T-helper 1 cell treated with Interleukin-12 subunit alpha and Interleukin-12 subunit beta and Interleukin-4 antibody, amounts not matched to agents 30 μg/mL and 1 μg/mL, for 36 hours (primary cell): ENCODE data around the gene DEFB123.
"Not testable (repeated sequence)": the region's sequence is repeated elsewhere in the genome, so short reads cannot be mapped to it uniquely, and the experiment has no call there.

Experiments
- H3K27ac Mint-ChIP-seq: one replicate; pipeline ENCODE4 v1.8.0; 2021; ENCODE audit warnings: mild to moderate bottlenecking, mixed read lengths
- H3K27me3 Mint-ChIP-seq: one replicate; pipeline ENCODE4 v1.8.0; 2021; ENCODE audit warnings: low read depth, mixed read lengths
- H3K36me3 Mint-ChIP-seq: one replicate; pipeline ENCODE4 v1.8.0; 2021; ENCODE audit warnings: low read depth, mixed read lengths
- H3K4me1 Mint-ChIP-seq: one replicate; pipeline ENCODE4 v1.8.0; 2021; ENCODE audit warnings: low read depth, mixed read lengths
- H3K4me3 Mint-ChIP-seq: one replicate; pipeline ENCODE4 v1.8.0; 2021; ENCODE audit warnings: mild to moderate bottlenecking, moderate library complexity, mixed read lengths
- H3K9me3 Mint-ChIP-seq: one replicate; pipeline ENCODE4 v1.8.0; 2021; ENCODE audit warnings: mixed read lengths

DEFB123 gene

DNA sequence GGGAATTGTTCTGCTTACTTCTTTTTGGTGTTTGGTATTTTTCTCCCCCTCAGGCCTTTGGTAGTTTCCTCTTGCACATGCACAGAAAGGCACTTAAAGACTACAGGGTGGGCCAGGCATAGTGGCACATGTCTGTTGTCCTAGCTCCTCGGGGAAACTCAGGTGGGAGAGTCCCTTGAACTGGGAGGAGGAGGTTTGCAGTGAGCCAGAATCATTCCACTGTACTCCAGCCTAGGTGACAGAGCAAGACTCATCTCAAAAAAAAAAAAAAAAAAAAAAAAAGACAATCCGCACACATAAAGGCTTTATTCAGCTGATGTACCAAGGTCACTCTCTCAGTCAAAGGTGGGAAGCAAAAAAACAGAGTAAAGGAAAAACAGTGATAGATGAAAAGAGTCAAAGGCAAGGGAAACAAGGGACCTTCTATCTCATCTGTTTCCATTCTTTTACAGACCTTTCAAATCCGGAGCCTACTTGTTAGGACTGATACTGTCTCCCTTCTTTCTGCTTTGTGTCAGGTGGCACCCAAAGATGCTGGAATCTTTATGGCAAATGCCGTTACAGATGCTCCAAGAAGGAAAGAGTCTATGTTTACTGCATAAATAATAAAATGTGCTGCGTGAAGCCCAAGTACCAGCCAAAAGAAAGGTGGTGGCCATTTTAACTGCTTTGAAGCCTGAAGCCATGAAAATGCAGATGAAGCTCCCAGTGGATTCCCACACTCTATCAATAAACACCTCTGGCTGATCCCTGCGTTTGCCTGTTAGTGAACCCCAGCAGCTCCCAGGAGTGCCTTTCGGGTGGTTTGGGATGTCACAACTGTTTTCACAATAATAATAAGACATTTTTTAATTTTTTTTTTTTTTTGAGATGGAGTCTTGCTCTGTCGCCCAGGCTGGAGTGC is 9.3 kb downstream of the DEFB123 start:
- H3K4me1 Mint-ChIP-seq: no peaks in the 10 kb centered on the region
- H3K27me3 Mint-ChIP-seq: peaks cover 3% of the 10 kb centered on the region
- H3K27ac Mint-ChIP-seq: no peak overlapping the region
- H3K36me3 Mint-ChIP-seq: no peaks in the 10 kb centered on the region
- H3K9me3 Mint-ChIP-seq: no peaks in the 10 kb centered on the region
- no peak overlapping the region for H3K4me3 Mint-ChIP-seq

DNA sequence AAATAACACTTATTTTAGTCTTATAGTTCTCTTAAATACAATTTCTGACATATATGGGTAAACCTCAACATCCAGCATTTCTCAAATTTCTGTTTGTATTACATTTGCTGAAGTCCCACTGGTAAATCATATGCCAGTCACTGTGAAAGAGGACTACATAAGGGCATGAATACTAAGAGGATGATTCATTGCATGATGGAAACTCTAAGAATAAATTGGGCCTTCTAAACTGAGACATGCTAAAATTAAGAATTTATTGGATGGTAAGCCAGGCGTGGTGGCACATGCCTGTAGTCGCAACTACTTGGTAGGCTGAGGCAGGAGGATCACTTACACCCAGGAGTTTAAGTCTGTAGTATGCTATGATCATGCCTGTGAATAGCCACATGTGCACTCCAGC is 12.1 kb downstream of the DEFB123 start:
- Mint-ChIP-seq H3K4me1 (no peaks in the 10 kb centered on the region), H3K27me3 (peaks cover 3% of the 10 kb centered on the region), H3K9me3 (no peaks in the 10 kb centered on the region), H3K27ac (no peak overlapping the region), H3K36me3 (no peaks in the 10 kb centered on the region), H3K4me3 (no peak overlapping the region)

DNA sequence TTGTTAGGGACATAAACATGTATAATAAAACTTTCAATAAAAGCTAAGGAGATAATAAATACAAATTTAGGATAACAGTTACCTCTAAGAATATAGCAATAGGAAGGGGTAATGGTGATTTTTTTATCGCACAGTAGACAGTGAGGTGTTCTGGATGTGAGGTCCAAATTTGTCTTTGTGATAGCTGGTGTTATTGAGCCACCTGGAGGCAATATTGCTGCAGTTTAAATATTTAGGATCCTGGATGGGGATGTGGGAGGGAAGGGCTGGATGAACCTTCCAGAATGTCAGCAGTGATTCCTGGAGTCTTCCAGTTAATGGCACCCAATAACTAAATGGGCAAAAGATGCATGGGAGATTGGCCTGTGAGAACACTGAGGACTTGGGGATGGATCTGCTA is 13.9 kb downstream of the DEFB123 start:
- H3K4me1 Mint-ChIP-seq: no peaks in the 10 kb centered on the region
- no peak overlapping the region for H3K27ac Mint-ChIP-seq
- H3K36me3 Mint-ChIP-seq: no peaks in the 10 kb centered on the region
- peaks cover 10% of the 10 kb centered on the region for H3K27me3 Mint-ChIP-seq
- no peaks in the 10 kb centered on the region for H3K9me3 Mint-ChIP-seq
- no peak overlapping the region for H3K4me3 Mint-ChIP-seq

DNA sequence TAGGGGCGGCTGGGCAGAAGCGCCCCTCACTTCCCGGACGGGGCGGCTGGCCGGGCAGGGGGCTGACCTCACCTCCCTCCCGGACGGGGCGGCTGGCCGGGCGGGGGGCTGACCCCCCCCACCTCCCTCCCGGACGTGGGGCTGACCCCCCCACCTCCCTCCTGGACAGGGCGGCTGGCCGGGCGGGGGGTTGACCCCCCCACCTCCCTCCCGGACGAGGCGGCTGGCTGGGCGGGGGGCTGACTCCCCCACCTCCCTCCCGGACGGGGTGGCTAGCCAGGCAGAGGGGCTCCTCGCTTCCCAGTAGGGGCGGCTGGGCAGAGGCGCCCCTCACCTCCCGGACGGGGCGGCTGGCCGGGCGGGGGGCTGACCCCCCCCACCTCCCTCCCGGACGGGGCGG is 30.5 kb downstream of the DEFB123 start:
- H3K27me3 Mint-ChIP-seq: peaks cover 22% of the 10 kb centered on the region
- not testable (repeated sequence) for H3K4me1 Mint-ChIP-seq, H3K4me3 Mint-ChIP-seq, H3K9me3 Mint-ChIP-seq, H3K36me3 Mint-ChIP-seq, H3K27ac Mint-ChIP-seq

DNA sequence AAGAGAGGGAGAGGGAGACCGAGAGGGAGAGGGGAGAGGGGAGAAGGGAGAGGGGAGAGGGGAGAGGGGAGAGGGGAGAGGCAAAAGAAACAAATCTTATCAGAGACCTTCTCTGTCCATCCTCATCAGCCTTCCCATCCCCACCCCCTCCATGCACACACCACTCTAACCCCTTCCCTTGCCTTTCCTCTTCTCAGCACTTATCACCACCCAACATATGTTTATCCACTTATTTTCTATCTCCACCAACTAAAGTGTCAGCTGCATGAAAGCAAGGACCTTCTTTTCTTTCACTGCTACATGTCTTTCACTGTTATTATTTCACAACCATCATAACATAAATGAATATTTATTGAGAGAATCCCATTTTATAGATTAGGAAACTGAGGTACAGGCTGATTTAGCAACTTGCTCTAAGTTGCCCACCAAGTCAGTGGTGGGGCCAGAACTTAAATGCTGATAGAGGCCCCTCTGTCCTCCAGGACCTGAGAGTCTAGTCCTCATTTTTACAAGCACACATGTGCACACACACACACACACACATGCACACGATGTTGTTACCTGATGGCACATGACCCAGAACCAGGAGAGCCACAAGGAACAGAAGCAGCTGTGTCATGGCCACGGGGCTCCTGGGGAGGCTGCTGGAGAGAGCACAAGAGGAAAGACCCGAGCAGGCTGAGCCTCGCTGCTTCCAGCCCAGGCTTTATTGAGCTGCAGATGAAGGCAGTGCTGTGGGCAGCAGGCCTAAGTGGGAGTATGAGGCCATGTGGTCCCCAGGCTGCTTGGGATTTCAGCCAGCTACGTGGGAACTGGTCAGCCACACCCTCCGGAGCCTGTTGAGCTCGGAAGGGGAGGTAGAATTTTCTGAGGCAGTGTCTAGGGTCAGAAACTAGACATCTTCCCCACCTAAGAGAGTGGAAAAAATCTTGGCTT is 32.2 kb downstream of the DEFB123 start:
- no peaks in the 10 kb centered on the region for H3K4me1 Mint-ChIP-seq
- H3K27me3 Mint-ChIP-seq: peaks cover 38% of the 10 kb centered on the region
- no peak overlapping the region for H3K27ac Mint-ChIP-seq
- H3K4me3 Mint-ChIP-seq: no peak overlapping the region
- no peaks in the 10 kb centered on the region for H3K36me3 Mint-ChIP-seq
- H3K9me3 Mint-ChIP-seq: no peaks in the 10 kb centered on the region

DNA sequence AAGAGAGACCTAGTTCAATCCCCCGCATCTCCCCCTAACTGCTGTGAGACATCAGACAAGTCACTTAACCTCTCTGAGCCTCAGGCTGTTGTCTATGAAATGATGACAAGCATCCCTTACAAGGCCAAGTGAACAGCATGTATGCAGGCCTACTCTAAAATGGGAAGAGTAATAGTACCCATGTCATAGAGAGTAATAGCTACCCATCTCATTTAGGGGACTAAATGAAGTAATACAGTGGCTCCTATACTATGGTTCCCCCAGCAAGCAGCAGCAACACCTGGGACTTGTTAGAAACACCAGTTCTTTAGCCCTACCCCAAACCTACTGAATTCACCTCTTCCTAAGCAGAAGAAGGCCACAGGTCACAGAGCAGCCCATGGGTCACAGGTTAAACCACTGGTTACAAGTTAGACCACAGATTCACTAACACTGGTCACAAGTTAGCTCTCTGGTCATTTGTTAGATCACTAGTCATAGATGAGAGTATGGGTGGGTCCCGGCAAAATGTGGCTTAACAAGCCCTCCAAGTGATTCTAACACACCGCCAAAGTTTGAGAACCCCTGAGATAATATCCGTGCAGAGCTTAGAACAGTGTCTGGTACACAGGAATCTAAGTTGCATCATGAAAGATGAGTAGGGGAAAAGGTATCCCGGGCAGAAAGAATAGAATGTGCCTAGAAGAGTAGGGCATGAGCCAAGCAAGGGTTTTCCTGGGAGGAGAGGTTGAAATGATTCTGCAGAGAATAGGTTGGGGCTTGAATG is 33.1 kb downstream of the DEFB123 start:
- Mint-ChIP-seq H3K4me1 (no peaks in the 10 kb centered on the region), H3K9me3 (no peaks in the 10 kb centered on the region), H3K27ac (no peak overlapping the region), H3K27me3 (peaks cover 47% of the 10 kb centered on the region), H3K36me3 (no peaks in the 10 kb centered on the region), H3K4me3 (no peak overlapping the region)

DNA sequence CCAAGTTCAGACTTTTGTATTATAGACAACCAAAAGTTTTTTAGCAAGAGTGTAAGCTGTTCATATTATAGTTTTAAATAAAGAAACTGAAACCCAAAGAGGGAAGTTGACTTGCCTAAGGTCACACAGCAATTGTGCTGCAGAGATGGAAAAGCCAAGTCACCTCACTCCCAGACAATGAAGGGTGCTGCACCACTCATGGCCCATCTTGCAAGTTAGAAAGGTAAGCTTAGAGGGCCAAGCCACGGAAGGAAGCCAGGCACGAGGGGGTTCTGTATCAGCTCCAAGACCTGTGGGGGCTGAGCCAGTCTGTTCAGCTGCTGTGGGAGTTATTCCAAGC is 33.6 kb downstream of the DEFB123 start:
- Mint-ChIP-seq H3K36me3 (no peaks in the 10 kb centered on the region), H3K9me3 (no peaks in the 10 kb centered on the region), H3K4me3 (no peak overlapping the region)

DNA sequence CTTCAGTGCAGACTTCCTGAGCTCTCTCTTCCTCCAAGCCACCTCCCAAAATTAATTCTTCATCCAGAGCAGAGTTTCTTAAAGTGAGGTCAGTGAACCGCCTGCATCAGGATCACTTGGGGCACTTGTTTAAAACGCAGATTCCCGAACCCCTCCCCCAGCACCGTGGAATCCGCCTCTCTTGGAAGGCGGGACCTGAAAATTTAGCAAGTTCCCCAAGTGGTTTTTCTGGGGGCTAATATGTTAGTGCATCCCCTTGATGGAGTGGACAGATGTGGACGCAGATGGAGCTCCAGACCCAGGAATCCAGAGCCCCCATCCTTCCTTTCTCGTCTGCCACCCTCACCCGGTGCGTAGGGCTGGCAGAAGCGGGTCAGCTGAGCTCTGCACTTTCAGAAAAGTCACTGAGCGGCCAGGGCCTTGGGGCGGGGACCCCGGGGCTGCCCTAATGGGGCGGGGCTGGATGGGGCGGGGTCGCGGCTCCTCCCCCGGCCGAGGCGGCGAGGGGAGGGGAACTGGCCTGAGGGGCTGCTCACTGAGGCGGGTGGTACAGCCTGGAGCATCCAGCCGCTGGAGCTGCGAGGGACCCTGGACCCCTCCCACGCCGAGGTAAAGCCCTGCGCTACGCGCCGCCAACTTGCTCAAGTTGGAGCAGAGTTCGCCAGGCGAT is 34.5 kb downstream of the DEFB123 start, which contains the start of the genes DEFB124 and REM1:
DEFB124 (minus strand) TSS at position 370 of the 670 bp plus-strand sequence. CDS start 2,114 bp downstream, outside the sequence.
REM1 (plus strand) TSS at position 531 of the 670 bp plus-strand sequence. CDS start 1,158 bp downstream, outside the sequence.
- H3K4me3 Mint-ChIP-seq: no peak within 1 kb of the TSS
- no peaks in the 10 kb centered on the region for H3K9me3 Mint-ChIP-seq
- no peaks in the 10 kb centered on the region for H3K4me1 Mint-ChIP-seq
- no peaks in the 10 kb centered on the region for H3K36me3 Mint-ChIP-seq
- H3K27ac Mint-ChIP-seq: no peak within 1 kb of the TSS
- H3K27me3 Mint-ChIP-seq: peaks cover 50% of the 10 kb centered on the region

More for the DNA sequence above, 33.6 kb downstream of the DEFB123 start:
- Mint-ChIP-seq H3K27me3 (peaks cover 48% of the 10 kb centered on the region), H3K4me1 (no peaks in the 10 kb centered on the region), H3K27ac (no peak overlapping the region)

DNA sequence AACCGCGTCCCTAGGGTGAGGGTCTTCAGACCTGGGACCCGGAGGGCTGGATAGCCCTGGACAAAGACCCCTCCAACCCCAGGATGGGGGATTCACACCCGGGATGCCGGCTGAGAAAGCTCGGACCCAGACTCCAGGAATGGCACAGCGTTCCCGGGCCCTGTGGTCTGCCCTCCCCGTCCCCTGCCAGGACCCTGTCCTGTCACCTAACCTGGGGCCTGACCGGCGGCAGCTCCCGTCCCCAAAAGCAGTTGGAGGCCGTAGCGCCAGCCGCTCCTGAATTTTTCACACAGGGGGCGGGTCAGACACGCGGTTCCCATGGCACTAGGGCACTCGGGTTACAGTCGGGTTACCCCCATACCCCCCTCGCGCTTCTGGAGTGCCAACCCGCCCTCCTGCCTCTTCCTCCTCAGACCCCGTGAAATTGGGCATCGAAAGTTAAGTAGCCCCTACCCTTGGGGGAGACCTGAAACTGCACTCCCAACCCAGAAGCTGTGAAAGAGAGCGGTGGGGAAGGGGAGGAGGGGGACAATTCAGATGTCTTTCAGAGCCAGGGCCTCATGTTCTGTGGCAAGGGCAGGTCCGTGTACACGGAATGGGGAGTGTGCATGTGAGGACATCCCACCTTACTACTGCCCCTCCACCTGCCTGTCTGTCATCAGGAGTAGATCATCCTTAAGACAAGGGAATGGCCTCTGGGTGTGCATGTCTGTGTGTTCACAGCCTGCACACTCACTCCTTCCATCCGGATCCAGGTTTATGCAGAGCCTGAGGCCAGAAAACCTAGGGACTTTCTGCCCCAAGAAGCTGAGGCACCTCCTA is 35.3 kb downstream of the DEFB123 start:
- Mint-ChIP-seq H3K27me3 (peaks cover 50% of the 10 kb centered on the region), H3K27ac (no peak overlapping the region), H3K9me3 (no peaks in the 10 kb centered on the region)

DNA sequence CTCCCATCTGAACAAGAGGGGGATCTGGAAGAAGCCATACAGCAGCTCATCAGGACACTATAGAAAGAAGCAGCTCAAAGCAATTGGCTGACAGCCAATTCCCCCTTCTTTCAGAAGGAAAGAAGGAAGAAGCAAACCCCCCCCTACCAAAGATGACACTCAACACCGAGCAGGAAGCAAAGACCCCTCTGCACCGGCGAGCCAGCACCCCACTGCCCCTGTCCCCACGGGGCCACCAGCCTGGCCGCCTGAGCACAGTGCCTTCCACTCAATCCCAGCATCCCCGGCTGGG is 35.8 kb downstream of the DEFB123 start:
- Mint-ChIP-seq H3K27ac (no peak overlapping the region), H3K27me3 (peaks cover 51% of the 10 kb centered on the region), H3K36me3 (no peaks in the 10 kb centered on the region), H3K4me1 (no peaks in the 10 kb centered on the region), H3K9me3 (no peaks in the 10 kb centered on the region), H3K4me3 (no peak overlapping the region)

More for the DNA sequence above, 35.3 kb downstream of the DEFB123 start:
- H3K4me3 Mint-ChIP-seq: no peak overlapping the region
- no peaks in the 10 kb centered on the region for H3K4me1 Mint-ChIP-seq
- H3K36me3 Mint-ChIP-seq: no peaks in the 10 kb centered on the region

DNA sequence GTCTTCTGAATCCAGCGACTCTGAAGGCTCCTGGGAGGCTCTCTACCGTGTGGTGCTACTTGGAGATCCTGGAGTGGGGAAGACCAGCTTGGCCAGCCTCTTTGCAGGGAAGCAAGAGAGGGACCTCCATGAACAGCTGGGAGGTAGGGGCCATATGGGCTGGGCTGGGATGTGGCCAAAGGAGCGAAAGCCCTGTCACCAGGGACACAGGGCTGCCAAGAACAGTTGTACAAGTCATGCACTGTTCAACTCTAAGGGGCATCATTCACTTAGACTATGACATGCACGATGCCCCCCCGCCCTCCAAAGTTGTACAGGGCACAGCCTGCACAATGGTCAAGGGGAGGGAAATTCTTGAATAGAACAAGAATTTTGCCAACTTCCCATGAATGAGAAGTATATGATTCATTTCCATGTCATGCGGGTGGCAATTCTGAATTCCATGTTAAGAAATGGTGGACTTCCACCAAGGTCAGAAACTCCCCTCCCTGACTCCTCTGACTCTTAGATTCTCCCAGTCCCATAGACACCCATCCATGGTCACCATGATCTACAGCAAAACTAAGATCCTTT is 36.3 kb downstream of the DEFB123 start:
- no peaks in the 10 kb centered on the region for H3K36me3 Mint-ChIP-seq
- peaks cover 54% of the 10 kb centered on the region for H3K27me3 Mint-ChIP-seq
- no peak overlapping the region for H3K4me3 Mint-ChIP-seq
- no peaks in the 10 kb centered on the region for H3K4me1 Mint-ChIP-seq
- H3K27ac Mint-ChIP-seq: no peak overlapping the region
- H3K9me3 Mint-ChIP-seq: no peaks in the 10 kb centered on the region

DNA sequence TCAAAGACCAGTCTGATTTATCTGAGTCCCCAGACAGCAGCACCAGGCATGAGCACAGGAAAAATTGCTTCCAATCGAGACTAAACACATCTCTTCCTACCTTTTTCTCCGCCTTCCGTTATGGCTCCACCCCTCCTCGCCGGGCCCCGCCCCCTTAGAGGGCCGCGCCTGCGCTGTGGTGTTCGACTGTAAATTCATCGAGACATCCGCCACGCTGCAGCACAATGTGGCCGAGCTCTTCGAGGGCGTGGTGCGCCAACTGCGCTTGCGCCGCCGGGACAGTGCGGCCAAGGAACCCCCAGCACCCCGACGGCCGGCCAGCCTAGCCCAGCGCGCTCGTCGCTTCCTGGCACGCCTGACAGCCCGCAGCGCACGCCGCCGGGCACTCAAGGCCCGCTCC is 43.6 kb downstream of the DEFB123 start:
- Mint-ChIP-seq H3K36me3 (no peaks in the 10 kb centered on the region), H3K4me1 (peaks cover 2% of the 10 kb centered on the region), H3K4me3 (no peak overlapping the region), H3K27ac (no peak overlapping the region), H3K9me3 (no peaks in the 10 kb centered on the region), H3K27me3 (peaks cover 26% of the 10 kb centered on the region)
